Anterior cingulate cortex (tissue), 58 donors: ENCODE measurements around the gene CD59.
"Not testable (repeated sequence)": the region's sequence is repeated elsewhere in the genome, so short reads cannot be mapped to it uniquely, and the experiment has no call there.

ENCODE experiments used
- DNase-seq, 58 donors: peaks; one replicate each; lab custom pipeline; 2025; lab: John Stamatoyannopoulos, UW

Gene CD59

GRCh38 chr11:33670250-33671011, 65.8 kb downstream of the CD59 start:
- DNase-seq = no peak

GRCh38 chr11:33669598-33670249, 66.5 kb downstream of the CD59 start:
- DNase-seq = no peak

DNA sequence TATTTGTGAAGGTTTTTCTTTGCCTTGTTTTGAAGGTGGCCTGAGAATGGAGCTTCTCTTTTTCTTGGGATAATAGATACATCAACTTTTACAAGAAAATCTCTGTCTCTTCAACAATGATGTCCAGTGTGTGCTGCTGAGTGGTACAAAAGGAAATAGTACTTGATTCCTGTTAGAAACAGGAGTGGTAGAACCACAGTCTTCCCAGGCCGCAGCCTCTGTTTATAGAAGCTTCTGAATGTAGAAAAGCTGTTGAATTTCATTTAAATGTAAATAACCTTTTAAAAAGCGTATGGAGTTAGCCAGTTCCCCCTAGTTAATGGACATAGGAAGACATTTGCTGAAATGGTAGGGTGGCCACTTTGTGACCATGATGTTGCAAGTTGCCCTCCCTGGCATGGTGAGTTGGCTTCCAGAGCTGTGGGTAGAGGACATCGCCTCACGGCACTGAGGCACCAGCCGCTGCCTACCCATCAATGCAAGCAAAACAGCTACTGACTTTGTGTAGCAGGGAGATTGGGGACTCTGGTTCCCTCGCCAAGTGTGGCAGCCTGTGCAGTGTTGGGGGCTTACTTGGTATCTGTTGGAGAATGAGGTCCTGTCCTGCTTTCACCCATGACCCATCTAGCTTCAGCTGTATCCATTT, 67.1 kb downstream of the CD59 start:
- DNase-seq = no peak

GRCh38 chr11:33668468-33668825, 67.8 kb downstream of the CD59 start:
- DNase-seq = no peak

DNA sequence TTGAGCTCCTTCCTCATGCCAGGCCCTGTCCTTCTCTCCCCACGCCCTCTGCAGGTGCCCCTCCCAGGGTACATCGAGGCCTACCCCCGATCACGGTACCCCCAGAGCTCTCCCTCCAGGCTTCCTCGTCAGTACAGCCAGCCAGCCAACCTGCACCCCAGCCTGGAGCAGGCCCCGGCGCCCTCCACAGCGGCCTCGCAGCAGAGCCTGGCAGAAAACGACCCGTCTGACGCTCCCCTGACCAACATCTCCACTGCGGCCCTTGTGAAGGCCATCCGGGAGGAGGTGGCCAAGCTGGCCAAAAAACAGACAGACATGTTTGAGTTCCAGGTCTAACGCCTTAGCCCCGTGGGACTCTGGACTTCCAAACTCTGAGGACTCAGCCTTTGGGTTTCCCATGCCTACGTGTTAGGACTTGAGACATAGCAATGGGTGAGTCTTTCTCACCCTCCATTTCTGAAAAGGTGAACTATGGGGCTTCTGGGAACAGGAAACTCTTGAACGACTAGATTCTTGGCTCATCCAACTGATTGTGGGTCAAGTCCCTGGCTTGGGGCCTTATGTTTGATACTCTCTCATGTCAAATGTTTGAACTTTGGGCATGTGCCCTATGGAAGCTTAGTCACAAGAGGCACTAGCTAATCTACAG, 68.3 kb downstream of the CD59 start:
- no peak for DNase-seq

- DNase-seq = no peak
These were observed 70.7 kb downstream of the CD59 start for GRCh38 chr11:33665350-33666106.

DNA sequence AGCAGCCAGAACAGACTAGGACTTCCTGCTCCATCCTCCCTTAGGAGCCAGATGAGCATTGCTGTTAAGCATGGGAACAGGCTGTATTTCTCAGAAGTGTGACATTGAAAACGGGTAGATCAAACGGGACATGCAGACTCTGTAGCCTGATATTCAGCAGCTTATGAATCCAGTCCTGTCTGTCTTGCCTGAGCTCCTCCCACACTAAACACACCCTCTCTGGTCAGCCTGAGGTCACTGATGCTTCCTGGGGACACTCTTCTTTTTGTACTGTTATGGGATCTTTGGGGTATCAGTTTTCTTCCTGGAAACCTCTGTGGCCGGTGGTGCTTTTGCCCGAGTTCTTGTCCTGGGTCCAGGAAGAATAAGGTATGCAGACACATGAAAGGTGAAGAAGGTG, 71.4 kb downstream of the CD59 start:
- no peak for DNase-seq

- DNase-seq = no peak
These were observed 72.1 kb downstream of the CD59 start for GRCh38 chr11:33664166-33664565.

GRCh38 chr11:33663121-33663520, 73.1 kb downstream of the CD59 start:
- DNase-seq = no peak

DNA sequence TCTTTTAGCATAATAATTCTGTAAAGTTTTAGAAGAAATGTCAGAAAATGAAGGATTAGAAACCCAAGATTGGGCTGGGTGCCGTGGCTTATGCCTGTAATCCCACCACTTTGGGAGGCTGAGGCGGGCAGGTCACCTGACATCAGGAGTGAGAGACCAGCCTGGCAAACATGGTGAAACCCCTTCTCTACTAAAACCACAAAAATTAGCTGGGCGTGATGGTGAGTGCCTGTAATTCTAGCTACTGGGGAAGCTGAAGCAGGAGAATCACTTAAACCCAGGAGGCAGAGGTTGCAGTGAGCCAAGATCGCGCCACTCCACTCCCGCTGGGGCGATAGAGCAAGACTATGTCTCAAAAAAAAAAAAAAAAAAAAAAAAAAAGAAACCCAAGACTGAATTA, 74.7 kb downstream of the CD59 start:
- DNase-seq = not testable (repeated sequence)

DNA sequence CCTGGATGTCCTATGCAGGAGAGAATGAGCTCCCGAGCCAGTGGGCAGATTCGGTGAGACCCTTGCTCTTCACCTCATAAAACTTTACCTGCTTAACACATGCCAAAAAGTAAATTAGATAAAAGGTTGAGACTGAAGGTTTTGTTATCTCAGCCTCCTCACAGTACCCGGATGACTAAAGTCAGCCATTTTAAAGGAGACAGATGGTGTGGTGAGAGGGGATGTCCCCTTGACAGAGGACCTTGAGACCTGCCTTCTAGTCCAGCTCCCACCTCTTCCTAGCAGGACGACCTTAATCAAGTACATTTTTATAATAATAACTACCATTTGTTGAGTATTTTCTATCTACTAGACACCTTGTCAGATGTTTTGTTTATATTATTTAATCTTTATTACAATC, 75.3 kb downstream of the CD59 start:
- DNase-seq = no peak

GRCh38 chr11:33659370-33660139, 76.7 kb downstream of the CD59 start:
- no peak for DNase-seq

DNA sequence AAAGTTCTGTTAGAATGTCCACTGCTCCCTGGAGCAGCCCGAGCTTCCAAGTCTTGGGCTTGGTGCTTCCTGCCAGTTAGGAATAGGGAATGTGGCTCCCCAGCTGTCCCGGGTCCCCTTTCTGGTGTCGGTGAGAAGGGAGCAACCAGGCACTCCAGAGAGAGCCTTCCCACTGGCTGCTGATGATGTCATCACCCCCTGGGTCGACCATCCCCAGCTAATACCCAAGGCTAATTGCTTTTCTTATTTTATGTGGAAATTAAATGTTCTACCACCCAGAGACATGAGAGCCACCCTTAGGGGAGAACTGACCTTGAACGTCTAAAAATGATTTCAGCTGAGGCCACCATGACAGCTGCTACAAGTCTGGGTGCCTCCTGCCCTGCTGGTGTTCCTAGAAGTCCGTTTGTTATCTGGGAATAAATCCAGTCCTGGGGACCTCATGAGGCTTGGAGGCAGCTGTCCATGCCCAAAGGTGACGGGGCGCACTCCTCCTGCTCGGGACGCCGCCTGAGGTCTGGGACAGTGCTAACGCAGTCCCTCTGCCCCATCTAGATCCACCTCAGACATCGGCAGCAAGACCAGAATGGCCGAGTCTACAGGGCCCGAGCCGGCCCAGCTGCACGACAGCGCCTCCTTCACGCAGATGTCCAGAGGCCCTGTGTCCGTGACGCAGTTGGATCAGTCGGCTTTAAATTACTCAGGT, 77.9 kb downstream of the CD59 start:
- DNase-seq = no peak

GRCh38 chr11:33657757-33658156, 78.5 kb downstream of the CD59 start:
- no peak for DNase-seq

DNA sequence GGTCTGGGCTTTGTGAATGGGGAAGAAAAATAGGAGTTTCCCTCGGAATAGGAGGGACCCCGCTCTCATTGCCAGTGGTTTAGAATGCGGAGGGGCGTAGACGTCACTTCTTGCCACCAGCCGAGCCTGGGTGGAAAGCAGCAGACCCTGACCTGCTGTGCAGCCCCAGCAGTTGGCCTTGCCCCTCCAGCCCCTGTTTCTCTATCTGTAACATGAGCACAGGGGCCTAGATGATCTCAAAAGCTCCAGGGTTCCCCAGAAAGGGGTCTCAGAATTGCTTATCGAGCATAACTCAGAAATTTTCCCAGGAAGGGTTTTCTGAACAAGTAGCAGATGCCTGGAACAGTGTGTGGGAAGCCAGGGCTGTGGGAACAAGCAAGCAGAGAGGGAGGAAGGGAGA, 79.5 kb downstream of the CD59 start:
- no peak for DNase-seq

- no peak for DNase-seq
These were observed 80.2 kb downstream of the CD59 start for GRCh38 chr11:33655842-33656600.

- DNase-seq = no peak
These were observed 81.6 kb downstream of the CD59 start for GRCh38 chr11:33654594-33654993.
